GM19099 (cell line): Measurements from ENCODE around the gene EDNRB.

Source experiments
- POLR2A ChIP-seq: IDR thresholded peaks from 3 replicates; pipeline ENCODE4 v1.6.1; 2011; ENCODE audit warnings: low read depth; ENCODE audit not compliant: insufficient read length; ENCODE audit errors: extremely low read depth

Gene EDNRB

DNA sequence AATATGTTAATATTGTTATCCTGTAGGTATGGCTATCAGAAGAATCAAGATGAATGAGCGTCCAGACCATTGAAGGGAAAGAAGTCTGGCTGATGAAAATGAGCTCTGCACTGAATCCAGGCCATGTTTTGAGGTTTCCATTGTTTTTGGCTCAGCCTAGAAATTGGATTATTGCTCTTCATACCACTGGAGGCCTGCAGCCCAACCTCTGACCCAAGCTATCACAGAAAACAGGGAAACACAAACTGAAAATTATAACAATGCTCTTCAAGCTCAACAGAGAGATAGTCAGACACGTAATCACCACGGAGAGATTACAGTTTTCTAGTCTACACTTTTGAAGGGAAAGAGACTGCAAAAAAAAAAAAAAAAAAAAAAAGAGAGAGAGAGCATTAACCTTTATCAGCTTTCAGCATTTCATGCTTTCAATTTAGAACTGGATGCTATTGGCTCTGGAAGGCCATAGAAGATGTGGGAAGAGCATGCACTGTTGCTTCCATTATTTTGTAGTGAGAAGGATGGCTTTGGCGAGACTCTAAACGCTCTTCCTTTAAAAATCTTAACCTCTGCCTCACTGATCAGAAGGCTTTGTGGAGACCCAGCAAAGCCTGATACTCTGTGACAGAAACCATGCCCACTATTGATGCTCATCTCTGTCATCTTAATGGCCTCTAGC, 10.8 kb downstream of the EDNRB start:
- TF ChIP-seq POLR2A, result no peak

DNA sequence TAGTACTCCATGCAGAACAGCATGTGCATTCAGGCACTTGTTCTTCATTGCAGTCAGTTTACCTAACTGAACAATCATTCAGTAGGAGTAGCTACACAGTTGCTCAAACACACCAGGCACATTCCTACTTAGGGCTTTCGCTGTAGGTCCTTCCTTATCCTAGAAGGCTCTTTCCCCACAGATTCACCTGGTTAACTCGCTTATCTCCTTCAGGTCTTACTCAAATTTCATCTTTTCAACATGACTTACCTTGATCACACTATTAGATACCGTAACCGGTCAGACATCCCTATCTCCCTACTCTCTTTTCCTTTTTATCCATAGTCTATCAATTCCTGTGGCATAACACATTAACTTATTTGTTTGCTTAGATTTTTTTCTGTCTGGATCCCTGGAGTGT, 14.6 kb downstream of the EDNRB start:
- no peak for TF ChIP-seq POLR2A

DNA sequence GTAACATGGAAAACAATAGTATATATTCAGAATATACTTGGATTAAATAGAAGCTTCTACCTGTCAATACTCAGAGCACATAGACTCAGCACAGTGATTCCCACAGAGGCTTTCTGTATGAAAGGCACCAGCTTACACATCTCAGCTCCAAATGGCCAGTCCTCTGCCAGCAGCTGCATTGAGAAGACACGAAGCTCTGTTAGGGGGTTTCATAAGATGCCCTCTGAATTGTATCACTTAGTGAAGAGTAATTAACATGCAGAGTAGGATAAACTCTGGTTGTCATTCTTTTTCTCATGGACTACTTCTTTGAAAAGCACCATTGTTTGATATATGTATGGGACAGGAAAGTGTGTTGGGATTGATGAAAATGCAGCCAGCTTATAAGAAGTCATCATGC, 15.2 kb downstream of the EDNRB start:
- TF ChIP-seq POLR2A, result no peak

DNA sequence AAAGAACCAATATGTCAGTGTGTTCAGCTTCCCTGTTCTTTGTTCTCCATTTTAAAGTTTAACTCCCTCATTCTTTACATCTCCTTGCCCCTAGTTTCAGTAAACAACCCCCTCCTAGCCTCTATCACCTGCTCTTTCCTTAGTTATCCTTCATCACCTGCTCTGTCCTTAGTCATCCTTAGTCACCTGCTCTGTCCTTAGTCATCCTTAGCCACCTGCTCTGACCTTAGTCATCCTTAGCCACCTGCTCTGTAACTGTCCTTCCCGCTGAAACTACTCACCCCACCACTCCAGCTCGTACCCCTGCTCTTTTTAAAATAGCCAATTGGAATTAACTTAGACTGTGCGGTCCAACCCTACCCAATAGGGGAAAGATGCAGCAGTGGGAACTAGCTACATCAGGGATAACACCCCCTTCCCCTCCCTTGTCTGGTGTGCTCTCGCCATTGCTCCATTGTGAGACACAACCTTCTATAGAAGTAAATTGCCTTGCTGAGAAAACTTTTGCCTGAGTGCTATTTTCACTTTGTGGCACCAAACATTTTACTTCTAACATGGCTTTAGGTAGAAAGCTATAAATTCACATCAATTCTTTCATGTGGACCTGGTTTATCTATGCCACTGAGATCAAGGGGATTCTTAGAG, 16.2 kb downstream of the EDNRB start:
- no peak for TF ChIP-seq POLR2A

DNA sequence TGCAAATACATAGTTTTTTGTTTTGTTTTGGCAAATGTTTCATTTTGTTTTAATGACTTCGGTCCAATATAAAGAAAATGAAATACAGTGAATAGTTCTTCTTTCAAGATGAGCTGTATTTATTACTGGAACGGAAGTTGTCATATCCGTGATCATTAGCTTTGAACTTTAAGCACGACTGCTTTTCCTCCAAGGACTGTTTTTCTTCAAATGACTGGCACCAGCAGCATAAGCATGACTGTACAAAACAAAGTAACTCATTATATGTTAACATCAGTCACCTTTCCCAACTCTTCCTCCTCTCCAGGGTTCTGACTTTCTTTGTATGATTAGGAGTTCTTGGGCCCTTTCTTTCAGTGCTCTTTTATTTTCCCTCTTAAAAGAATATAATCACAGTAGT, 20.5 kb downstream of the EDNRB start:
- no peak for TF ChIP-seq POLR2A

DNA sequence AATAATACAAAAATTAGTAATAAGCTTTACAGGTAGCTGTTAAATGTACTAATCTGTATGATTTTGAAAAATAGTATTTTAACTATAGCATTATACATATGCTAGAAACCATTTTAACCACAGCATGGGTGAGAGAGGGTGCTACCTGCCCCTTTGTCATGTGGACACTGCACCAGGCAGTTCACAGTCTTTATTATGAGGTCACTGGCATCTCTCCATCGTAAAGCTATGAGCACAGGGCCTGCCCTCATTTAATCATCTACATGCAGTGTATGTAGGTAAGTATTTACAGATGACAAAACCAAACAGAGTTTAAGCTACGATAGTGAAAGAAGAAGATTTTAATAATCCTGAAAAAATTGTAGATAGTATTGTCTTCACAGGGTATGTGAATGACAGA, 21.7 kb downstream of the EDNRB start:
- no peak for TF ChIP-seq POLR2A

DNA sequence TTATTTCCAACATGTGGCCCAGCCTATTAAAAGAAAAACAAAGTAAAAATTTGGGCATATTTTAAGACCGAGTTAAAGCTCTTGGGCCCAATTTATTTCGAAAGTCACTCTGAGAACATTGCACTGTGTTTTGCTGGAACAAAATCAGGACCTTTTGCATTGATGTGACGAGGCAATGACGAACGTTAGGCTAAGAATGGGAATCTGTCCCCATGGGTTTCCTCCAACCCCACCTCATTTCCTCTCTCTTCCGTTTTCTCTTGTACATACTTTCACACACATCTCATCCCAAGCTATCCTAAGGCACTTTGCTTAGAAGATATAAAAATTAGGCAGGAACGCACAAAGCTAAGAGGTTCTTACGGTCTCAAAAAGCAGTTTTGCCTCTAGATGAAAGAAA, 22.1 kb downstream of the EDNRB start:
- TF ChIP-seq POLR2A, result no peak

DNA sequence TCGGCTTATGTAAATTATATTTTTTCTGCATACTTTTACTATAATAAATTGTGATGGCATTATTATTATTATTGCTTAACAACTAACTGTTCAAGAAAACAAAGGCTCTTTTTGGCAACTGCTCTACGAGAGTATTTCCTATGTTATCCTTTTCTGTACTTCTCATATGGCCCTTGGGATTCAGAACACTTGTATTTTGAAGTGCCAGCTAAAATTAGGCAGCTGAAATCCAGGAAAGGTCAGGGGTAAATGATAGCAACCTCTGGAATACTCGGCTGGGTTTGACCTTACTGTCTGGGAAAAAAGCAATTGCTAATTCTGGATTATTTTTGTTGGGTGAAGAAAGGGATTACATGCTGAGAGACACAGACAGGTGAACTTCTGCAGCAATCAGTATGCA, 23.9 kb downstream of the EDNRB start:
- TF ChIP-seq POLR2A, result no peak

DNA sequence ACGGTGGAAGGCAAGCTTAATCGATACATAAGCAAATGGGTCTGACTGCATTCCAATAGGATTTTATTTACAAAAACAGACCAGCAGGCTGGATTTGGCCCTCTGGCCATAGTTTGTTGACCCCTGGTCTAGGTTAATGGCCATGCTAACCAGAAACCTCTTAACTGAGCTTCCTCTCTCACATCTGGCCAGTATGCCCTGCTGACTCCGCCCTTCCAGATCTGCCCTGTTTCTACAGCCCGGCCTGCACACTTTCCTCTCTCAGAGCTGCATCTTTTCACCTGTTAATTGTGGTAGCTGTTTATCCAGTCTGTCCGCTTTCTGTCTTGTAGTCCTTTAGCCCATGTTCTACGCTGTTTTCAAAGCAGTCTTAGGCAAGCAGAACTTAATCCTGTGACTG, 25.6 kb downstream of the EDNRB start:
- no peak for TF ChIP-seq POLR2A

DNA sequence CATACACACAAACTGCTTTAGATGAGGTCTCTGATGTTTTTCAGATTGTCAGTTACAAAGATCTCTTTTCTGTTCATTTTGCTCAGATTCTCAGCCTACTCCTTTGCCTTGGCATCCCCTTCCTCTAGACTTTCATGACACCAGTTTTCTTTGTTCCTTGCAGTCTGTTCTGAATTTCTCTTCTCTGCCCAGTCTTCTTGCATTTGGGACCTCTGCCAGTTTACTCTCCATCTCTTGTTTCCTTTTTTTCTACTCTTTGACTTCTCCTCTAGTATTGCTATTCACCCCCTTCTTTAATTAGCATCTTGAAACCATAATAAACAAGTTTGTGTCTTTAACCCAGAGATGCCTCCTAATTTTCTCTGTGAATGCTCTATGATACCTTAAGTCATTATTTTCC, 26.1 kb downstream of the EDNRB start:
- TF ChIP-seq POLR2A, result no peak

DNA sequence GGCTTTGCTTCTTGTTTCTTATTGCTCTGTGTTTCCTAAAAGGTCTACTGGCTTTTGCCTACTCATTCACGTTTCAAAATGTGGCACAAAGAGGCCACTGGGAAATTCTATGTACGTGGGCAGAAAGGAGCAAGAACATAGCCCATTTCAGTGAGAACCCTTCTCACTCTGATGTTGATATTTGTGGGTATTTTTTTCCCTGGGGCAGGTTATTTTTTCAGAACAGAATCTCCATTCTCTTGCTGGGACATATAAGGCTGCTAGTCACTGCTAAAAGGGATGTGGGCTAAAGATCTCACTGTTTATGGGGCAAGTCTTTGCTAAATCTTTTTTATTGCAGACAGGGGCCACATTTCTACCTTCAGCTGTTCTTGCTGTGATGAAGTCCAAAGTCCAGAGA, 27.1 kb downstream of the EDNRB start:
- TF ChIP-seq POLR2A, result no peak

DNA sequence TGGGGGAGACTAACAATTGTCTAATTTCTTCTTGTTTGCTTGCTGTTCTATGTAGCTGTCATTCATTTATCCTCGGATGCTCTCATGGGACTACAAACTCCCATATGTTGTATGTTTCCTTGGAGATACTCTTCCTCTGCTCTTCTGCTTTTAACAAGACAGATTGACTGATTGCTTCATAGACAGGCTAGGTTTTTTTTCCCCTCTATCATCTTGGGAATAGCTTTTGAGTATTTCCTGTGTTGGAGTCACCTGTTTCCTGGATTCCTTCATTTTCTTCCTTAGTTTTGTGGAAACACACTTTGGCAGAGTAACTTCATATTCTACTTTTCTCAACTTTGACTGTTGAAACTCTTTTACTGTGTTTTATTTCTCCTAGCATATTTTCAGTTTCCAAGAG, 27.6 kb downstream of the EDNRB start:
- TF ChIP-seq POLR2A, result no peak

DNA sequence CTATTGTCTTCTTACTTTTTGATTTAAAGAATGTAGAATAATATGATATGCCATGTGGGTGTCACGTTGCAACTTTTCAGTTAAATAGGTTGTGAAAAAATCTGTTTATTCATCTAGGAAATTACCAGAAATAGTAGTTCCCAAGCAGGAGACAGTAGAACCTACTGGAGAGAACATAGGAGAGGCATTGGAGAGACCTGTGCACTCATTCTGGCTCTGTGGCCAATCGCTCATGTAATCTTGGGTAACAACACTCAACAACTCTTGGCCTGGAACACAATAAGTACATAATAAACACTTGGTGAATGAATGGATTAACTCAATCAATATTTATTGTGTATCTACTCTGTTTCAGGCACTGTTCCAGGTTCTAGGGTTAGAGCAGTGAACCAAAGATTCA, 35.3 kb downstream of the EDNRB start:
- TF ChIP-seq POLR2A, result no peak

DNA sequence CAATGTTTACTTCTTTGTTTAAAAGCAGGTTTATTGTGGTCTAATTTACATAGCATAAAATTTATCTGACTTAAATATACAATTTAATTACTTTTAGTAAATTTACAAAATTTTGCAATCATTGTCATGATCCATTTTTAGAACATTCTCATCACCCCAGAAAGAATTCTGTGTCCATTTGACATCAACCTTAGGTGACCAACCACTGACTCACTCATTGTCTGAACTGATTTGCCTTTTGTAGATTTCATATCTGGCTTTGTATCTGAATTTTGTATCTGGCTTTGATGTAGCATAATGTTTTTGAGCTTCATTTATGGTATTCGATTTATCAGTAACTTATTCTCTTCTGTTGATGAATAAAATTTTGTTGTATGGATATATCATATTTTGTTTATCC, 40.4 kb downstream of the EDNRB start:
- TF ChIP-seq POLR2A, result no peak

DNA sequence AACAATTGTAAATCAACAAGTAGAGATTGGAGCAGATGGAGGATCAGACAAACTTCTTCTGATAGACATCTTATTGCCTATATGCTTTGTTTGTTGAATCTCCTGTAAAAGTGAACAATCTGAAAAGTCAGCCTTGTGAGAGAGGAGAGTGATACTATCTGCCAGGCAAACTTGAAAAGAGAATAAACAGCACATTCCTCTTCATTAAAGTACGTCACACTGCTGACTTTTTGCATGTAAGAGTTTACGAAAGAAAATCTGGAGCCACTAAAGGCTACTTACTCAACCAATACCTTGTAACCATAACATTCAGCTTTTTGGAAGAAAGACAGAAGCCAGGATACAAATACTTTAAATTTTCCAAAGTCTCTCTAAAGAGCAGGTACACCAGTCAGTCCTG, 42.5 kb downstream of the EDNRB start:
- TF ChIP-seq POLR2A, result no peak

DNA sequence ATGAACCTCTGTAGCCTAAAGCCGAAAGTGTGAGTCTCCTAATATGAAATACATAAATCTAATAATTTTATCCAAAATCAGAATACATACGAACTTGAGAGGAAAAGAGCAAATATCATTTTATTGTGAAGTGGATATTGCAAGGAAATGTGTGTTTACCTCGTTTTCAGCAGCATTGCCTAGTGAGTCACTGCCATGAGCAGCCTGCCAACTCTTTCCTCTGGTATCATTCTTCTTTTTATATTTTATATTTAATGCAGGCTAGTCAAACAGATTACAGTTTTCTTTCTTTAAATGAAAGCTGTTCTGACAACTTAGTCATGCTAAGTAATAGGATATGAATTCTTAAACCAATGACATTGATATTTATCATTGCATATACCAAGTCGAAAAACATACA, 44.2 kb downstream of the EDNRB start:
- no peak for TF ChIP-seq POLR2A

DNA sequence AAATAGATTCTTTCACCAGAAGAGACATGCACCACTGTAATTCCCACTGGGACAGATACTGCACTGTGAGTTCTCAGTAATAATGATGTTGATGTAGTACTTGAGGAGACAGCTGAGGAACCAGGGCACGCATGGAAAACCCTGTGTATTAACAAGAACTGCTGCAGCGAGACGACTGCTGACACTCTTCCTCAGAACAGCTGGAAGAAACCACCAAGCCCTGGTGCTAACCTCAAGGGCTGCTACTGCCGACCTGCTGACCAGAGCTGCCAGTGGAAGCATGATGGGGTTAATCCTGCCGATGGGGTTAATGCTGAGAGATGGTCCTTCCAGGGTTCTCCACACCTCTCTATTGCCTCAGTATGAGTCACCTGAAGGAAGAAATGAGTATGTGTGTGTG, 45.6 kb downstream of the EDNRB start:
- no peak for TF ChIP-seq POLR2A
